Liver (tissue), 9 donors: ENCODE results near the gene GLRX. TPM values are rescaled to one million over a fixed set of nuclear protein-coding genes. Genes with fewer than 3 reads are reported as not detected.

ENCODE experiments used
- DNase-seq: peaks from one replicate; pipeline ENCODE4 v3.0.0-alpha.2; 2017; ENCODE audit warnings: low spot score
- H3K27ac ChIP-seq, 2 donors: one replicate each; pipeline ENCODE4 v1.7.0; 2013; ENCODE audit warnings: inconsistent platforms in 2 of 2, low read length in 2 of 2, control low read depth in 1 of 2, low read depth in 1 of 2, mild to moderate bottlenecking in 1 of 2
- H3K27me3 ChIP-seq, 4 donors: one replicate each; pipeline versions ENCODE4 v1.6.1 to v1.7.0; 2013; ENCODE audit warnings: low read length in 3 of 4, inconsistent platforms in 1 of 4, mild to moderate bottlenecking in 1 of 4, moderate library complexity in 1 of 4; ENCODE audit not compliant: control insufficient read depth in 4 of 4, insufficient read depth in 4 of 4
- H3K36me3 ChIP-seq, 4 donors: one replicate each; pipeline versions ENCODE4 v1.6.1 to v1.7.0; 2013; ENCODE audit warnings: low read length in 3 of 4, mild to moderate bottlenecking in 3 of 4, low read depth in 1 of 4, moderate library complexity in 1 of 4; ENCODE audit not compliant: control insufficient read depth in 4 of 4, insufficient read depth in 3 of 4
- H3K4me1 ChIP-seq, 4 donors: one replicate each; pipeline versions ENCODE4 v1.6.1 to v1.7.0; 2013; ENCODE audit warnings: low read length in 3 of 4, mild to moderate bottlenecking in 3 of 4, moderate library complexity in 1 of 4; ENCODE audit not compliant: control insufficient read depth in 4 of 4, insufficient read depth in 4 of 4
- H3K4me3 ChIP-seq, 3 donors: one replicate each; pipeline versions ENCODE4 v1.6.1 to v1.7.0; 2013; ENCODE audit warnings: low read length in 3 of 3, control low read depth in 1 of 3, low read depth in 1 of 3, mild to moderate bottlenecking in 1 of 3
- H3K9ac ChIP-seq, 2 donors: one replicate each; pipeline ENCODE4 v1.7.0; 2013; ENCODE audit warnings: low read length in 2 of 2, mild to moderate bottlenecking in 2 of 2, moderate library complexity in 2 of 2, control low read depth in 1 of 2, low read depth in 1 of 2
- H3K9me3 ChIP-seq, 4 donors: one replicate each; pipeline versions ENCODE4 v1.6.1 to v1.7.0; 2013; ENCODE audit warnings: low read length in 3 of 4; ENCODE audit not compliant: control insufficient read depth in 4 of 4
- ATF3 ChIP-seq: IDR thresholded peaks from 2 replicates; pipeline ENCODE4 v1.6.1; 2016; ENCODE audit warnings: antibody characterized with exemption
- EGR1 ChIP-seq, 2 donors: IDR thresholded peaks; 2 replicates each; pipeline ENCODE4 v1.6.1; 2016 to 2018; ENCODE audit warnings: antibody characterized with exemption in 2 of 2, low read depth in 2 of 2
- FOXA1 ChIP-seq: IDR thresholded peaks from 2 replicates; pipeline ENCODE4 v1.6.1; 2016; ENCODE audit warnings: antibody characterized with exemption
- FOXA2 ChIP-seq: IDR thresholded peaks from 2 replicates; pipeline ENCODE4 v1.6.1; 2016; ENCODE audit warnings: antibody characterized with exemption
- GABPA ChIP-seq, 2 donors: IDR thresholded peaks in 1 of 2; conservative IDR thresholded peaks in 1 of 2; 2 replicates each; pipeline ENCODE4 v1.6.1; 2016; ENCODE audit warnings: antibody characterized with exemption in 2 of 2, mild to moderate bottlenecking in 1 of 2, moderate library complexity in 1 of 2
- HNF4A ChIP-seq, 2 donors: conservative IDR thresholded peaks; 2 replicates each; pipeline ENCODE4 v1.6.1; 2016; ENCODE audit warnings: antibody characterized with exemption in 2 of 2, mild to moderate bottlenecking in 2 of 2
- HNF4G ChIP-seq: IDR thresholded peaks from 2 replicates; pipeline ENCODE4 v1.6.1; 2016; ENCODE audit warnings: antibody characterized with exemption
- JUND ChIP-seq, 2 donors: IDR thresholded peaks; 2 replicates each; pipeline ENCODE4 v1.6.1; 2016; ENCODE audit warnings: antibody characterized with exemption in 2 of 2
- NR2F2 ChIP-seq: IDR thresholded peaks from 2 replicates; pipeline ENCODE4 v1.6.1; 2016; ENCODE audit warnings: antibody characterized with exemption
- RAD21 ChIP-seq, 2 donors: IDR thresholded peaks; 2 replicates each; pipeline ENCODE4 v1.6.1; 2016; ENCODE audit warnings: antibody characterized with exemption in 2 of 2, mild to moderate bottlenecking in 2 of 2
- REST ChIP-seq: IDR thresholded peaks from 2 replicates; pipeline ENCODE4 v1.6.1; 2016; ENCODE audit warnings: antibody characterized with exemption, mild to moderate bottlenecking
- RXRA ChIP-seq, 2 donors: IDR thresholded peaks; 2 replicates each; pipeline ENCODE4 v1.6.1; 2017 to 2018; ENCODE audit warnings: antibody characterized with exemption in 2 of 2, mild to moderate bottlenecking in 1 of 2
- SP1 ChIP-seq: IDR thresholded peaks from 2 replicates; pipeline ENCODE4 v1.6.1; 2018; ENCODE audit warnings: antibody characterized with exemption, mild to moderate bottlenecking
- TAF1 ChIP-seq: conservative IDR thresholded peaks from 2 replicates; pipeline ENCODE4 v1.6.1; 2016; ENCODE audit warnings: antibody characterized with exemption, mild to moderate bottlenecking
- YY1 ChIP-seq: IDR thresholded peaks from 2 replicates; pipeline ENCODE4 v1.6.1; 2016; ENCODE audit warnings: antibody characterized with exemption, mild to moderate bottlenecking
- WGBS: extraction: QIAGEN DNeasy Blood & Tissue Kit; methylation state at CpG from one replicate; pipeline ENCODE4 v1.1.7; 2013; 5-methylcytosine and 5-hydroxymethylcytosine counted together
- polyA plus RNA-seq, 2 donors: library from polyadenylated mRNA; stranded (reverse) in 1 of 2; unstranded in 1 of 2; fragments of 200-250 nt in 1 of 2; fragments of >200 nt in 1 of 2; fragmentation: Nextera tagmentation in 1 of 2; extraction: Ambion mirVana in 1 of 2; gene quantifications; one replicate each; pipeline versions ENCODE4 v1.2.1 to v1.2.3, GENCODE V29; 2013 to 2015
- total RNA-seq, 2 donors: library from RNA; depleted of rRNA; stranded (reverse); fragments of >200 nt; gene quantifications; one replicate each; pipeline ENCODE4 v1.2.3, GENCODE V29; 2014
- TF ChIP-seq, protein P1 (sequence below): IDR thresholded peaks from 2 replicates; pipeline ENCODE4 v1.6.1; 2016; ENCODE audit warnings: antibody characterized with exemption
- TF ChIP-seq, protein P2 (sequence below): fragments of 150-350 bp; IDR thresholded peaks from 2 replicates; pipeline ENCODE4 v1.5.1; 2017; ENCODE audit warnings: improper control_type of control experiment, low read depth, low read length; ENCODE audit not compliant: missing input control
- TF ChIP-seq, protein P3 (sequence below): IDR thresholded peaks from 2 replicates; pipeline ENCODE4 v1.6.1; 2016; ENCODE audit warnings: antibody characterized with exemption
- donor health status: healthy.
- donor health status: healthy.
- donor health status: healthy.
- donor health status: healthy.
- donor health status: healthy.

Gene GLRX, protein sequence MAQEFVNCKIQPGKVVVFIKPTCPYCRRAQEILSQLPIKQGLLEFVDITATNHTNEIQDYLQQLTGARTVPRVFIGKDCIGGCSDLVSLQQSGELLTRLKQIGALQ
- total RNA-seq, result 10 to 100 TPM; 48.2 to 61.8 TPM
- 100 to 1,000 TPM; 152 to 187 TPM for polyA plus RNA-seq

- TF ChIP-seq GABPA (IDR thresholded peaks at IDR 0.05 in 1 of 2, conservative IDR thresholded peaks at IDR 0.05 in 1 of 2) (no peak), RAD21 (IDR thresholded peaks at IDR 0.05) (peak; percentile 27 to 58), HNF4G (no peak), JUND (IDR thresholded peaks at IDR 0.05) (no peak), HNF4A (conservative IDR thresholded peaks at IDR 0.05) (peak; percentile 33 to 56), REST (peak; percentile 88), ATF3 (no peak), FOXA2 (no peak), FOXA1 (no peak), NR2F2 (no peak), RXRA (IDR thresholded peaks at IDR 0.05) (peak; percentile 28 to 35), TAF1 (peak; percentile 76), YY1 (peak; percentile 25), SP1 (peak; percentile 43), EGR1 (IDR thresholded peaks at IDR 0.05; ENCODE audit: low read depth in 2 of 2) (no peak)
- TF ChIP-seq, protein P1, sequence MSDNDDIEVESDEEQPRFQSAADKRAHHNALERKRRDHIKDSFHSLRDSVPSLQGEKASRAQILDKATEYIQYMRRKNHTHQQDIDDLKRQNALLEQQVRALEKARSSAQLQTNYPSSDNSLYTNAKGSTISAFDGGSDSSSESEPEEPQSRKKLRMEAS, result peak; percentile 8
- TF ChIP-seq, protein P2, sequence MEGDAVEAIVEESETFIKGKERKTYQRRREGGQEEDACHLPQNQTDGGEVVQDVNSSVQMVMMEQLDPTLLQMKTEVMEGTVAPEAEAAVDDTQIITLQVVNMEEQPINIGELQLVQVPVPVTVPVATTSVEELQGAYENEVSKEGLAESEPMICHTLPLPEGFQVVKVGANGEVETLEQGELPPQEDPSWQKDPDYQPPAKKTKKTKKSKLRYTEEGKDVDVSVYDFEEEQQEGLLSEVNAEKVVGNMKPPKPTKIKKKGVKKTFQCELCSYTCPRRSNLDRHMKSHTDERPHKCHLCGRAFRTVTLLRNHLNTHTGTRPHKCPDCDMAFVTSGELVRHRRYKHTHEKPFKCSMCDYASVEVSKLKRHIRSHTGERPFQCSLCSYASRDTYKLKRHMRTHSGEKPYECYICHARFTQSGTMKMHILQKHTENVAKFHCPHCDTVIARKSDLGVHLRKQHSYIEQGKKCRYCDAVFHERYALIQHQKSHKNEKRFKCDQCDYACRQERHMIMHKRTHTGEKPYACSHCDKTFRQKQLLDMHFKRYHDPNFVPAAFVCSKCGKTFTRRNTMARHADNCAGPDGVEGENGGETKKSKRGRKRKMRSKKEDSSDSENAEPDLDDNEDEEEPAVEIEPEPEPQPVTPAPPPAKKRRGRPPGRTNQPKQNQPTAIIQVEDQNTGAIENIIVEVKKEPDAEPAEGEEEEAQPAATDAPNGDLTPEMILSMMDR, result no peak
- TF ChIP-seq, protein P3, sequence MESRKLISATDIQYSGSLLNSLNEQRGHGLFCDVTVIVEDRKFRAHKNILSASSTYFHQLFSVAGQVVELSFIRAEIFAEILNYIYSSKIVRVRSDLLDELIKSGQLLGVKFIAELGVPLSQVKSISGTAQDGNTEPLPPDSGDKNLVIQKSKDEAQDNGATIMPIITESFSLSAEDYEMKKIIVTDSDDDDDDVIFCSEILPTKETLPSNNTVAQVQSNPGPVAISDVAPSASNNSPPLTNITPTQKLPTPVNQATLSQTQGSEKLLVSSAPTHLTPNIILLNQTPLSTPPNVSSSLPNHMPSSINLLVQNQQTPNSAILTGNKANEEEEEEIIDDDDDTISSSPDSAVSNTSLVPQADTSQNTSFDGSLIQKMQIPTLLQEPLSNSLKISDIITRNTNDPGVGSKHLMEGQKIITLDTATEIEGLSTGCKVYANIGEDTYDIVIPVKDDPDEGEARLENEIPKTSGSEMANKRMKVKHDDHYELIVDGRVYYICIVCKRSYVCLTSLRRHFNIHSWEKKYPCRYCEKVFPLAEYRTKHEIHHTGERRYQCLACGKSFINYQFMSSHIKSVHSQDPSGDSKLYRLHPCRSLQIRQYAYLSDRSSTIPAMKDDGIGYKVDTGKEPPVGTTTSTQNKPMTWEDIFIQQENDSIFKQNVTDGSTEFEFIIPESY, result no peak
- Histone ChIP-seq H3K9ac (peak within 1 kb of the TSS; percentile 75 to 93), H3K27me3 (no peaks in the 10 kb centered on the region), H3K9me3 (no peaks in the 10 kb centered on the region), H3K27ac (peak within 1 kb of the TSS; percentile 74 to 90), H3K4me1 (peaks cover 5 to 70% (median 47%) of the 10 kb centered on the region in 4 donors), H3K36me3 (peaks cover 0 to under 1% (median 0%) of the 10 kb centered on the region in 4 donors), H3K4me3 (peak within 1 kb of the TSS; percentile 78 to 98 (median 95))
- peak; percentile 72 for DNase-seq
- under 1% methylated on average over 8 of the region's 8 CpGs for WGBS
Observed at GRCh38 chr5:95822542-95823181, at the start of gene GLRX. Gene GLRX (minus strand): TSS chr5:95822726. CDS start chr5:95822662, 64 bp downstream.
